Measurements from ENCODE around the gene CPPED1. TPM values are rescaled to one million over a fixed set of nuclear protein-coding genes. Genes with fewer than 3 reads are reported as not detected.

The CPPED1 gene
- total RNA-seq, 1 donor from 2014 or later: 17.5 TPM

DNA sequence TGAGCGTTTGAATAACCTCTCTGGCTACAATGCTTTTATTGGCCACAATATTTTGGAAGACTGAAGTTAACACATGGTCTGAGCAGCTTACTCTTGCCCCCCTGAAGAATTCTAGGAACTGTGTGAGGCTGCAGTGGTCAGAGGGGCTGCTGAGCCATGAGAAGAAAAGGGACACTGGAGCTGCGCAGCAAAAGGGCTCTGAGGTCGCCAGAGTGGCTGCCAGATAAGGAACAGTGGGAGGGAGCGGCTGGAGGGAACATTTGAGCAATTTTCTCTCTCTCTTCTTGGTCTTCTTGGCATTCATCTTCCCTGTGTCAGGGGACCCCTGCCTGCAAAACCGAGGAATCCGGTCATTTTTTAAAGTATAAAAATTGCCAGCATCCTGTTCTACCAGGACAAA lies 66.1 kb downstream of the CPPED1 start:
- DNase-seq (ENCODE audit: low spot score): no peak

DNA sequence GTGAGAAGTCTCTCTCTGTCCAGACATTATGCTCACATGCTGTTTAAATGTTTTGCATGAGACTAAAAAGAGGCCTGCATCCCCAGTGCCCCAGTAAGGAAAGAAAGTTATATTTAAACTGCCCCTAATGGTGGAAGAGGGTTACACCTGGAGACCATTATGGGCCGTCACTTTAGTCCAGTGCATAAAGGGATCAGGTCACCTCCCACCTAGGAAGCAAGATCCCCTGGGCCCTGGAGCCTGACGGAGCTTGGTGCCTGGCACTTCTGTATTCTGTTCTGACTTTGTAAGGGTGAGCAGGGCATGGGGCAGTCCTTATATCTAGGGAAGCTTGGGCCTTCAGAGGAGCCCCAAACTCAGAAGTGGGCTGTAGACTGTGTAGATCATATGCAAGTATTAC lies 67.9 kb downstream of the CPPED1 start:
- DNase-seq (ENCODE audit: low spot score): no peak

DNA sequence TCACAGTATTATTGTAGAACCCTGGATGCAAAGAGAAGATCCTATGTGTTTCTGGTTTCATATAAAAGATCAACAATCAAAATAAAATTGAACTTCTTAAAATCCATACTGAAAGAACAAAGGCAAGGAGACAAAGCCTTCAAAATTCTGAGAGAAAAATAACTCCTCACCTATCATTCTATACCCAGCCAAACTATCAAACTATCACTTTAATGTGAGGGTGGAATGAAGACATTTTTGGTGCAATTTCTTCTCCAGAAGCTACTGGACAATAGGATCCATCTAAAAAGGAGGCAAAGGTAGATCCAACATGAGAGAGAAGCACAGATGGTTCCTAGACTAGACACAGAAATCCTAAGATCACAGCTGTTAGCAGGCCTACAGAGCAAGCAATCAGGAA lies 71.1 kb downstream of the CPPED1 start:
- DNase-seq (ENCODE audit: low spot score): no peak

DNA sequence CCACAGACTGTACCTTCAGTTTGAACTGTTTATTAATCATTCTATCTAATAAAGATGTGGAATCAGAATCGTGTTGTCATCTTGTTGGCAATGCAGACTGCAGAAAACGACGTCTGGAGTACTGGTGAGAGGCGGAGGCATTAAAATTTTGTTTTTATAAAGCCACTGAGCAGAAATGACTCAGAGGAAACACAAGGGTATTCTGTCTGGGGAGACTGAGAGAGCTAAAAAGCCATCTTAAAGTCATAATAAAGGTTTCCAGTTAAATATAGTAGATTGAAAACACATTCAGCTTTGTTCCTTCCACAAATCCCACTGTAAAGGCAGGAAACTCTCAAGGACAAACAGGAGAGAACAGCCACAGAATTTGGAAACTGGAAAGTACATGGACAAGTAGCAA lies 74.2 kb downstream of the CPPED1 start:
- no peak for DNase-seq (ENCODE audit: low spot score)

DNA sequence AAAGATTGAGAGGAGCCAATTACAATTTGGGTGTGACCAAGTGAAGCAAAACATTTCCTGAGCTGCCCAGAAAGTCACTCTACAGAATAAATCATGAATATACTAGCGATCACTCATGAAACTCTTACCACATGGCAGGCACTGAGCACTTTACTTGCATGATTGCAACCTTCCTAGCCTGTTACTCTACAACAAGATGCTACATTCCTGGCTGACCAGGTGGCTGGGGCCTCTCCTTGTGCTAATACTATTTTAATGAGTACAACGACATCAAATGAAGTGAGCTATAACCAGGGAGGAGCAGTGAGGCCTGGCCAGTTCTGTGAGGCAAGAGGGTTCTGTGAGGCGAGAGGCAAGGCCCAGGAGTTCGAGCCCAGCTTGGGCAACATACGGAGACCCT lies 75.2 kb downstream of the CPPED1 start:
- no peak for DNase-seq (ENCODE audit: low spot score)

DNA sequence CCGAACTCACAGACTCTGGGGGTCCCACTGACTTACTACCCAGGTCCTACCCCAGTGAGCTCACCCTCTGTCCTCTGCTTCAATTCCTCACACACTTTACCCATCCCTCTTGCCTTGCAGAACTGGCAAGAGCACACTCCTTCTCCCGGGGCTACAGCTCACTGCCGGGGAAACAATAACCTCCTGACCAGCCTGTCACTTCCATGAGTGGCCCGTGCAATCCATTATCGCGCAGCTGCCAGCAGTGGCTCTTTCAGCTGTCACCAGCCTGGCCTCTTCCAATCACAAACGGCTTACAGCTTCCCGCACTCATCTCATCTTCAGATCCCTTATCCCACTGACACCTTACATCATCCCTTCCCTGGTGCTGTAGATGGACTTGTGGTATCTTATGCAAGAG lies 79.5 kb downstream of the CPPED1 start:
- no peak for DNase-seq (ENCODE audit: low spot score)

DNA sequence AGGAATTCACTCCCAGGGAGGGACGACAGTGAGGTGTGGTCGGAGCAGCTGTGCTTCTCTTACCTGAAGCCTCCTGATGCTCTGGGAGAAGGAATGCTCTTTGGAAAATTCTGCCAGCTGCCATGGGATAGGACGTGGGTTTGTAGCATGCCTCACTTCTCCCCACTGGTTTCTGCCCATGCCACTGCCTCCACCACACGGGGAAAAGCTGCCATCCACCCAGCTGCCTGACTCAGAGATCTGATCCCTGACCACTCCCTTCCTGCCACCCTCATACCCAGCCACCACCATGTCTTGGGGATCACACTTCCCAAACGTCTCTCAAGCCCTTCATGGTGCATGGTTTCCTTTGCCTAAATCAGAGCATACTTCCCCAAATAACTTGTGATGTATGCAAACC lies 80.0 kb downstream of the CPPED1 start:
- DNase-seq (ENCODE audit: low spot score): no peak

DNA sequence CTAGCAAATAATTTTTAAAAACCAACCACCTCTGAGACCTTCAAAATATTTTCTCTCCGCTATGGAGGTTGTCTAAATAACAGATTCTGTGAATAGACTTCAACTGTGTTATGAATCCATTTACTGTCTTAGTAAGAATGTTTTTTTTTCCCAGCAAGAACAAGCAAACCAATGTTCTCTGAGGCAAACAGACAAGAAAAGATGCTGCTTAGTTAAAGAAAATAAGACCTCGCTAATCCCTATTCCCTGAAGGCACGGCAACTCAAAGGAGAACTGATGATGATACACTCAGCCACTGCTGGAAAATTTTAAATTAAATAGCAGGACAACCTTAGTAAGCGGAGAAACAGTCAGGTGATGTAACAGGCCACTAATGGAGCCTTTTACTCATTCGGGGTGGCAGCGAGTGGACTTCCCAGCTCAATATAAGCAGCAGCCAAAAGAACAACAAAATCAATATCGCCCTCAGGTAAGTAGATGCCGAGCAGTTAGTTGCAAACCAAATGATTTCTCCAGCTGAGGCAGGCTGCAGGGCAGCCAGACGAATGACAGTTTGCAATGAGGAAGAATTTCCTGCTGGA lies 81.8 kb downstream of the CPPED1 start:
- no peak for DNase-seq (ENCODE audit: low spot score)

DNA sequence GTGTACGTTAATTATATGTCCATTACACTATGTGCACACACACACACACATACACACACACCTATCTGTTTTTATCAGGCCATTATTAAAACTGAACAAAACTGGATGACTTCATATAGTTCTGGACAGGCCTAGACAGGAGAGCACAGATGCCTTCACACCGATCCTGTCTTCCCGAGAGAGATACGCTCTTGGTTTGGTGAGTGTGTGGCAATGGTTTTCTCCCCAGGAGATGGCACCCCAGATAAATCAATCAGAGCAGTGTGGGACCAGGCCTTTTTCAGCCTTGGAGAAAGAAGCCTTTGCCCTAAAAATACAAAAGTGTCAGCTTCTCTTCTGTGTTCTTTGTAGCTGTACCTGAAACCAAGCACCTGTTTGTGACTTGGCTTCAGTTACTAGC lies 83.7 kb downstream of the CPPED1 start:
- DNase-seq (ENCODE audit: low spot score): no peak

DNA sequence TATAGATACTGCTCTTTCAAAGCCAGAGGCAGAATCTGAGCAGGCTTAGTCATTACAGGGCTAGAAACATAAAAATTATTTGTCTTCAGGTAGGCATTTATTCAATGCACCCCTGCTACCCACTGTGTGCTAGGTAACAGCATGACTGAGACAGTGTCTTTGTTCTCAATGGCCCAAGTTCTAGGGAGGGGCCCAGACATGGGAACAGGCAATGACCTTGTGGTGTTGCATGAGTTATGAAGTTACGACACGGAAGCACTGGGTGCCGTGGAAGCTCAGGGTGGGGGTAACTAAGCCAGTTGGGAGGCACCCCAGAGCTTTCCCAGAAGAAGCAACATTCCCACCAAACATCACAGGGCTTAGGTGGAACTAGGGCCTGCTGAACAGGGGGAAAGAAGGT lies 87.0 kb downstream of the CPPED1 start:
- DNase-seq (ENCODE audit: low spot score): no peak

DNA sequence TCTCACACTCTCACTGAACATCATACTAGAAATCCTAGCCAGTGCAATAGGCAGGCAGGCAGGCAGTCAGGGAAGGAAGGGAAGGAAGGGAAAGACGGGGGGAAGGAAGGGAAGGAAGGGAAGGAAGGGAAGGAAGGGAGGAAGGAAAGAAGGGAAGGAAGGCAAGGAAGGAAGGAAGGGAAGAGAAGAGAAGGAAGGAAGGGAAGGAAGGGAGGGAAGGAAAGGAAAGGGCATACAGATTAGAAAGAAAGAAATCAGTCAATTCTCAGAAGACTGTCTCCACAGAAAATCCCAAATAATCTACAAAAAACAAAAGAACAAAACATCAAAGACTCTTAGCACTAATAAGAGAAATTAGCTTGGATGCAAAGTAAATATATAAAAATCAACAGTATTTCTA lies 93.9 kb downstream of the CPPED1 start:
- DNase-seq (ENCODE audit: low spot score): no peak

DNA sequence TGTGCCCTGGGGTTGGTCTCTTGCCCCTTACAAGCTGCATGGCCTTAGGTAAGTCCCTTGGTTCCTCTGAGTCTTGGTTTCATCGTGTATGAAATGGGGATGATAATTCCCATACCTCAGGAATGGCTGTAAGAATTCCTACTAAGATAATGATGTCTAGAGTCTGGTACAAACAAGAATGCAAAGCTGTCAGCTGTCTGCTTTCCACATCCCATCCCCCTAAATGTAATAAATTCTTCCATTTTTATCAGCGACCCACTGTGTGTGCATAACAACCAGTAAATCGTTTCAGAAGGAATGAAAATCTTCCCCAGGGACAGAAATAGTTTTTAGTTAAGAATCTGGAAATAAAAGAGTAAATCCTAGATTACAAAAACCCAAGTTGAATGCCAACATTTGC lies 95.4 kb downstream of the CPPED1 start:
- no peak for DNase-seq (ENCODE audit: low spot score)

DNA sequence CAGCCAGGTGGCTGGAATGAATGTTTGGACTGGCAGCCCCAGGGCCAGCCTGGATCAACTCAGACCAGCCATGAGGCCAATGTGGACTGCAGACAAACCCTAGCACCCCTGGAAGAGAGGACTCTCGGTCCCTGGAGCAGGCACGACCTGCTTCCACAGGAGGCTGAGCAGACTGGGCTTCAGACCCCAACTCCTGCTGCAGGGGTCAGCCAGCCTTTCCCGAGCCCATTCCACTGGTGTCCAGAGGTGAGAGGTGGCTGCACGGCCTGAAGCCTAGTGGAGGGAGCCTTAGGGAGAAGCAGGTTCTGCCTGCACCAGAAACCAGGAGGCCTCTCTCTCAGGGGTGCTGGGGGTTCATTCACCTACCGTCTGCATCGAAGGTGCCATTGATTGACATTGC lies 97.1 kb downstream of the CPPED1 start:
- DNase-seq (ENCODE audit: low spot score): no peak

DNA sequence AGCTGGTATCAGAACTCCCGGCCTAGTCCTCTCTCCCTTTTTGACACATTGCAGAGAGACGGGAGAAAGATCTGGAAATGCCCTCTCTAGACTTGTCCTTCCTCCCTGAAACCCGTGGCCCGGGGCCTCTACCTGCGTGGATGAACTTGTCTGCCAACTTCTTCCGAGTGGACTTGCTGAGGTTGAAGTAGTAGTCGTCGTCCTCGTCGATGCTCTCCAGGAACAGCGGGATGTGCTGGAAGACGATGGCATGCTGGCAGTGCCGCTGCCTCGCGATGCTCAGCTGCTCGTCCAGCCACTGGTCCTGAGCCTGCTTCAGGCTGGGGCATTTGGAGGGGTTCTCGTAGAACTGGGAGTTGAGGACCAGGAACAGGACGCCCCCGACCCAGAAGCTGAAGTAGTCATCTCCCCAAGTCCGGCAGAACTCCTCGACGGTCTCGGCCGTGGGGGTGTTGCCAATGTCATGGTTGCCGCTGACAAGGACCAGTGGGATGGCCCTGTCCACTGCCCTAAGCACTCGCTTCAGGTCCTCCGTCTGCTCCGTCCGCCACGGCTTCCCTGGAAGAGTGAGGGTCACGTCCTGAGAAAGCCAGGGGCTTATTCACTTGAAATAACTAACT lies 99.1 kb downstream of the CPPED1 start:
- DNase-seq (ENCODE audit: low spot score): no peak

DNA sequence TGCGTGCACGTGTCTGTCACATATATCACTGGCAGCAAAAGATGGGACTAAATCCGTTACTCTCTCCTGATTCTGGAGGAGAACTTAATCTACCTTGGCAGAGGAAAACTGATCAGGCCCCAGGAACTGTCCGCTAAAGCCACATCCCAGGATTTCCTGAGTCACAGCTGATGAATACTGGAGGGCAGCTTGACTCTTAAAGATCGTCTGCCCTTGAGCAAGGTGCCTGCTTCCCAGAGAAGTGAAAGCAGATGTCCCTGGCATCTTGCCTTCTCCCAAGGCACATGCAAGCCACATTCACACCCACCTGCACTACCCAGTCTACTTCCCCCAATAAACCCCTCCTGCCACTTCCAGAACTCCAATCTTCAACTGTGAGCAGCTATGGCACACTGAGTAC lies 99.8 kb downstream of the CPPED1 start:
- DNase-seq (ENCODE audit: low spot score): no peak

DNA sequence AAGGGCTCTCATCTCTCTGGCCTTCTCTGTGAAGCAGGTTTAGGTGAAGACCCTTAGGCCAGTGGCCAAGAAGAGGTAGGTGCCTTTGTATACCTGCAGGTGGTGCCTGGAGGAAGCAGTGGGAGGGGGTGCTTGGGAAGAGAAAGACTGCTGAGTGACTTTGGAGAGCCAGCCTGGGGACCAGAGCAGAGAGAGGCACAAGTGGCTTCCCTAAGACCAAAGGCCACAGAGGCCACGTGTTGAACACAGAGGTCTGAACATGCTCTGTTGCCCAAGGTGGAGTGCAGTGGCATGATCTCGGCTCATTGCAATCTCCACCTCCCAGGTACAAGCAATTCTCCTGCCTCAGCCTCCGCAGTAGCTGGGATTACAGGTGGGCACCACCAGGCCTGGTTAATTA lies 103.5 kb downstream of the CPPED1 start:
- no peak for DNase-seq (ENCODE audit: low spot score)

DNA sequence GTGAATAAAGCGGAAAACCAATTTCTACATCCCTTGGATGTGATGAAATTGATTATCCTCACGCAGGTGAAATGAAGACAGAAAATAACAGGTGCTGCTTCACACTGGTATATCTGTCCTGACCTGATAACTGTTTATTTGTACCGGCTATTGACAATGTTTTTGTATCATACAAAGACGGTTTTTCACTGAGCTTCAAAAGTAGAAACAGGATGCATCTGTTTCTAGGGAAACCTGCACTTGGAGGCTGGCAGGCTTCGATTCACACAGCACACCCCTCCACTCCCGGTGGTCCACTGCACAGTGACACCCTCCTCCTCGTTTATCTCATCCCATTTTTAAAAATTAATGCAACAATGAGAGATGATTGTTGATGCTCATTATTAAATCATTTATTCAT lies 104.5 kb downstream of the CPPED1 start:
- DNase-seq (ENCODE audit: low spot score): no peak

DNA sequence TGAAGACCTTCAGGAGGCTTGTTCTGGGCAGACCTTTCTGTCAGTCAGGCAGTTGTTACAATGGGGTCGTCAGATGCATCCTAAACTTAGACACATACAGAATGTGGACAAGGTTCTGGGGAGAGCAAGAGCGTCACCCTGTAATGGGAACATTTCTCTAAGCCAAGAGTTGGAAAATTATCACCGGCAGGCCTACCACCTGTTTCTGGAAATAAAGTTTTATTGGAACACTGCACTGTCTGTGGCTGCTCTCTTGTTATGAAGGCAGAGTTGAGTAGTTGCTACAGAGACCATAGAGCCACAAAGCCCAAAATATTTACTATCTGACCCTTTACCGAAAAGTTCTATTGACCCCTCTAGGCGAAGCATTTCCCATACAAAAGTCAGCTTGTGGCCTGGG lies 106.2 kb downstream of the CPPED1 start:
- no peak for DNase-seq (ENCODE audit: low spot score)

DNA sequence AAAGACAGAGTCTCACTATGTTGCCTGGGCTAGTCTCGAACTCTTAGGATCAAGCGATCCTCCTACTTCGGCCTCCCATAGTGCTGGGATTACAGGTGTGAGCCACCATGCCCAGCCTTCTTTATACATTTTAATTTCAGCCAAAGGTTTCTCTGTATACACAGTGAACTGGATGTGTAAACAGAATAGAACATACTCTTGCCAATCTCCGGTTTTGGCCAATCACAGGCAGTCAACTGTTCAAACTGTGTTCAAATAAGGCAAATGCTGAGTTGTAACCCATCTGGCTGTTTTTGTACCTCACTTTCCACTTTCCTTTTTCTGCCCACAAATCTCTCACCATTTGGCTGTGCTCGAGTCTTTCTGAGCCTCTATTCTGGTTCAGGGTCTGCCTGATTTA lies 108.2 kb downstream of the CPPED1 start:
- DNase-seq (ENCODE audit: low spot score): no peak

DNA sequence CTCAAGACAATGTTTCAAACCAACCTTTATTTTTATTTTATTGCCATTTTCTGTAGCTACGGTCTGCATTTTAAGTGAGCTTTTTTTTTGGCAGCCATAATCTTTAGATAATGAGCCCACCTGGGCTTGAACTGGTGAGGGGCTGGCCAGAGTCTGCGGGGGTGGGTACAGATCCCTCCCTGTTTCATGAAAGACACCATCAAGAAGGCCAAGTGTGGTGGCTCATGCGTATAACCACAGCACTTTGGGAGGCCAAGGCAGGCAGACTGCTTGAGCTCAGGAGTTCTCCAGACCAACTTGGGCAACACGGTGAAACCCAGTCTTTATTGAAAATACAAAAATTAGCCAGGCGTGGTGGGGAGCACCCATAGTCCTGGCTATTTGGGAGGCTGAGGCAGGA lies 113.7 kb downstream of the CPPED1 start:
- DNase-seq (ENCODE audit: low spot score): no peak

DNA sequence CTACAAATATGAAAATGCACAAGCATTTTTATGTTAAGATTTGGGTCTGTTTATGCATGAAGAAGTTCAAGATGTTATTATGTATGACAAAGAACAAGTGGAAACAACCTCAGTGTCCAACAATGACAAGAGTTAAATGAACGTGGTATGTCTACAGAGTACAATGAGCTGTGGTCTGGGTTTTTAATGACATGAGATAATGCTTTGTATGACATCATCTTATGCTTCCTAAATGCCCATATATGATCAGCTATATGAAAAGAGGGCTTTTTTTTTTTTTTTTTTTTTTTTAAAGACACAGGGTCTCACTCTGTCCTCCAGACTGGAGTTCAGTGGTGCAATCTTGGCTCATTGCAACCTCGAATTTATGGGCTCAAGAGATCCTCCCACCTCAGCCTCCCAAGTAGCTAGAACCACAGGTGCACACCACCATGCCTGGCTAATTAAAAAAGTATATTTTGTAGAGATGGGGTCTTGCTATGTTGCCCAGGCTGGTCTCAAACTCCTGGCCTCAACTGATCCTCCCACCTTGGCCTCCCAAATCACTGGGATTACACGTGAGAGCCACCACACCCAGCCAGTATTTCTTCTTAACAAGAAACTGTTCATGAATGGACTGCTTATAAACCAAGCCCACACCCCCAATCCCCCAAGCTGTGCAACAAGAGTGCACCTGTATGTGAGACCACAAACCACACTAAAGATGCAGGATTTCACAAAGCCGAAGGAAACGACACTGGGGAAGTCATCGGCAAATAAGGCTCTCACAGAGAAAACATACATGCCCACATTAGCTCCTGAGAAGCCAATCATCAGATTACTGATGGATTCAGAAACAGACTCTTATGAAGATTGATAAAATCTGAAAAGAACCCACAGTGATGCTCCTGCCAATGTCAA lies 114.5 kb downstream of the CPPED1 start:
- no peak for DNase-seq (ENCODE audit: low spot score)

DNA sequence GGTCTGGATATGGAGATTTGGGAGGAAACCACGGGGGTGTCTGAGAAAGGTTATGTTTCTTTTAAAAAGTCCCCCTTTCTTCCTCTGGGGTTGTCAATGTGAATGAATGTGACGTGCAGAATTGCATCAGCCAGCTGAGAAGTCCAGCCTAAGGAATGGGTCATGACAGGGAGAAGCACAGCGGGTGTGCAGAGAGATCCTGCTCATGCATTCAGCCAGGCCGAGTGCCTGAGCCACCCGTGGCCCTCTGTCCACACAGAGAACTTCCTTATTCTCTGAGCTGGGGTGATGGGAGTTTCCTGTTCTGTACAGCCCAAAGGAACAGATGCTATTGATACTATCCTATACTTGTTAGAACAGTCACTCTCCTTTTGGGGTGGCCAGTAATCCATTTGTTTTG lies 117.9 kb downstream of the CPPED1 start:
- DNase-seq (ENCODE audit: low spot score): peak; percentile 13

Data from mucosa of gallbladder (tissue), 1 donor.